HG03280 (cell line): ENCODE data around the gene TRAK1.

Source experiments
- ATAC-seq: cut with Tn5 transposase; IDR thresholded peaks from one replicate; pipeline ENCODE4 v1.9.1; 2021; ENCODE audit warnings: mild to moderate bottlenecking, moderate library complexity; ENCODE audit not compliant: unreplicated experiment

The TRAK1 gene

DNA sequence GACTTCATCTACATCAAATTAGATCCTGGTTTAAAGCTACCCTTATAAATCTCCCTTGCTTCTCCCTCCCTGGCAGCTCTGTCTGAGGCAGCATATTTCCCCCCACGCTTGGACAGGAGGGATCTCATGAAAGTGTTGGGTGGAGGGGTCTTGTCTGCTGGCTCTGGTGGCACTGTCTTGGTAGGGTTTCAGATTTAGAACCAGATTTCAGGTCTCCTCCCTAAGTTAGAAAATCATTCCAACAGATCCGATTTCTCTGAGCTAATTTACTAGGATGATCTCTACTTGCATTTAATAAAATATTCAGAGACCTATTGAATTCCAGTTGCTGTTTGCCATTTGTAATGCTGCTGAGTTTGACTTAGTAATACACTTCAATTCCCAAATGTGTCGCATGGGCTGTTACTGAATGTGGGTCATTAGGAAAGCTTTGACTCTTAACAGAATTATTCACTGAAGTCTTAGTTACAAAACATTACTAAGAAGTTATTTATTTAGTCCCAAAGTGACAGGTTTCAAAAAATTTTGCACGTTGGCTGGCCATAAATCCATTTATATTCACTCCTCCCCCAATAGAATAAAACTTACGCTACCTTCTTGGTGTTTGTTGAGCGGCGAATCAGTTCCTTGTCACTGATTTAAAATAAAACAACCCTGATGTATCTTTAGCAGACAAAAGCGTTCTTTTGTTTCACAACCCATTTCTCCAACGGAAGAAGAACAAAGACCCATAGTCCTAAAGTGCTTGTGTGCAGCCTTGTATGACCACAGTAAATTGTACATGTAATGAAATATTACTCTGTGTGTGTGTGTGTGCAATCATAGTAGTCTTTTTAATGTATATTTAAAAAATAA lies 84.5 kb downstream of the TRAK1 start:
- no peak for ATAC-seq

- no peak for ATAC-seq
Observed at GRCh38 chr3:42176242-42177034, 85.3 kb downstream of the TRAK1 start.

GRCh38 chr3:42177068-42177800 lies 86.1 kb downstream of the TRAK1 start:
- ATAC-seq = no peak

GRCh38 chr3:42177801-42178150 lies 86.6 kb downstream of the TRAK1 start:
- ATAC-seq = no peak

GRCh38 chr3:42179110-42179725 lies 88.1 kb downstream of the TRAK1 start:
- ATAC-seq = no peak

DNA sequence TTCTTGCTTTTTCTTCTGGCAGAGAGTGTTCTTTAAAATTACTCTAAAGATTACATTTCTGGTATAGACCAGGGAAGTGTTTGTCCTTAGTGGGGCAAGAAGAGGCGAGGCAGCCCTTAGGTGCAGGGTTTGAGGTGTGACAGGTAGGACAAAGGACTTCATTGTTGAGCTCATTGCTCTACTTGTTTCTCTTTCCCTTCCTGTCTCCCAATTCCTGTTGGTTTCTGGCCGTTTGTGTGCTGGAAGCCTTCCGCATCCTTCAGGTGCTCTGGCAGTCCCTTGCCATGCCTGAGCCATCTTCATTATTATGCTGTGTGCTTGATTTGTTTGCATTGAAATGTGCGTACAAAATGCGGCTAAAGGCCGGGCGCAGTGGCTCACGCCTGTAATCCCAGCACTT lies 89.7 kb downstream of the TRAK1 start:
- no peak for ATAC-seq

- no peak for ATAC-seq
Observed at GRCh38 chr3:42182555-42182954, 91.4 kb downstream of the TRAK1 start.

GRCh38 chr3:42183991-42184632 lies 93.0 kb downstream of the TRAK1 start:
- ATAC-seq = no peak

DNA sequence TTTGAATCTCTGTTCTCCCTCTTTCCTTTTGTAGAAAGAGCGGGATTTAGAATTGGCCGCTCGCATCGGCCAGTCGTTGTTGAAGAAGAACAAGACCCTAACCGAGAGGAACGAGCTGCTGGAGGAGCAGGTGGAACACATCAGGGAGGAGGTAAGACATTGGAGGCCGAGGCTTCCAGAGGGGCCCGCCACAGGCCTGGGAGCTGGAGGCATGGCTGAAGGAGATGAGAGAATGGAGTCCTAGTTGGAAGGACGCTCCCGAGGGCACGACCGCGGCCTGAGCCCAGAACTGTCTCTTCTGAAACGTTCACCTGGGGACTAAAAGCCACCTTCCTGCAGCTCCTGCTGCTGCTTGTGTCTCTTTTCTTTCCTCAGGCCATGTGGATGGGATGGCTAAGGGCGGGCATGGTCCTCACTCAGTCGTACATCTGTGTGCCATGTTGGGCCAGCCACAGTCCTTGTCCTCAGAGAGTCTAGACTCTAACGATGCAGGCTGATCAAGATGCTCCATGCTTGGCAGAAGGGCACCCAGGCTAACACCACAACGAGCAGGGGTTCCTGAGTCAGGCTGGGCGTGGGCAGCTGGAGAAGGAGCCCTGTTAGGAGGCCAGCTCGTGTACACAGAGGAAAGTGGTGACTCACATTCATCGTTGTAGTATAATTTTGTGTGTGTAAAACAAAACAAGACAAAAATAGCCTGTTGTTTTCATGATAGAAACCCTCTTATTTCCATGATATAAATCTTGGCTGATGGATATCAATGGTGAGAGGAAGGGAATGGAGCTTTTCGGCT lies 93.7 kb downstream of the TRAK1 start:
- ATAC-seq = no peak

GRCh38 chr3:42187936-42188335 lies 96.8 kb downstream of the TRAK1 start:
- ATAC-seq = no peak

- ATAC-seq = no peak
Observed at GRCh38 chr3:42188376-42188775, 97.2 kb downstream of the TRAK1 start.

GRCh38 chr3:42189001-42189460 lies 97.9 kb downstream of the TRAK1 start:
- no peak for ATAC-seq

DNA sequence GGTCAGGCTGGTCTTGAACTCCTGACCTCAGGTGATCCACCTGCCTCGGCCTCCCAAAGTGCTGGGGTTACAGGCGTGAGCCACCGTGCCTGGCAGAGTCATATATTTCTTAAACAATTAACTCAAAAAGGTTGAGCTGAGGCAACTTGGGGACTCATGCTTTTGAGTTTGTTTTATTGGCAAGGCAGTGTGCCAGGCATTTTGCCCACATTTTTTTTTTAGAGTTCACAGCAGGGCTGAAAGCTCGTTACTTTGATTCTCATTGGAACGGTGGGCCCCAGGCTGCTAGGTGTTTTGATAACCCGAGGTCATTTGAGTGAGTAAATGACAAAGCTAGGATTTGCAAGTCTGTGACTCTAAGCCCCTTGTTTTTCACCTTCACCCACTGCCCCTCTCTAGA lies 98.6 kb downstream of the TRAK1 start:
- ATAC-seq = no peak

GRCh38 chr3:42190701-42191442 lies 99.7 kb downstream of the TRAK1 start:
- ATAC-seq = no peak

- no peak for ATAC-seq
Observed at GRCh38 chr3:42191443-42191747, 100.2 kb downstream of the TRAK1 start.

DNA sequence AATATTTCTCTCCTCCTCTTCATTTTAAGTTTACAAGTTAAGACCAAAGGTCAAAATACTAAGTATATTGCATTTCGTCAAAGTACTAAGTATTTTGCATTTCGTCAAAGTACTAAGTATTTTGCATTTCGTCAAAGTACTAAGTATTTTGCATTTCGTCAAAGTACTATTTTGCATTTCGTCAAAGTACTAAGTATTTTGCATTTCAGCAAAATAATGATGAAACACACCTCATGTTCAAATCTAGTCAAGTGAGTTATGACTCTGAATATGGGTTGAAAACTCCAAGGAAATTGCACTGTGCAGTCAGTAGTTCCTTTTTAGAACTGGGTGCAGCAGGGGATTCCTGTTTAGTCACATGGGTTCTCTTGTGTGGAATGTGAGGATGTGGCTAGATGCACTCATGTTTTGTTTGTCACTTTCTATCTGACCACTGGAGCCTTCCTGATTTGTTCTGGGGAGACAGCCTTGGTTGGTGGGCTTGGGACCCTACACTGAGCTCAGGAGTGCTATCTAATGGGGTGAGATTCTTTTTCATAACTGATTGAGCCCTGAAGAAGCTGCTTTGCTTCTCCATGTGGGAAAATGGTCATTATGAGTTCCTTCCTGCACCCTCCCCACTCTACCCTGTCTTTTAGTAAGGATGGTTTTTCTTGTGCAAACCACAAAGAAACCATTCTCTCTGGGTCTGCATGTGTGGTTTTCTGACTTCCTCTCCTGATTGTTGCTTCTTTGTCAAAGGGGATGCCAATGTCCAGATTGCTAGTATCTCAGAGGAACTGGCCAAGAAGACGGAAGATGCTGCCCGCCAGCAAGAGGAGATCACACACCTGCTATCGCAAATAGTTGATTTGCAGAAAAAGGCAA lies 101.4 kb downstream of the TRAK1 start:
- peak; percentile 33 for ATAC-seq

DNA sequence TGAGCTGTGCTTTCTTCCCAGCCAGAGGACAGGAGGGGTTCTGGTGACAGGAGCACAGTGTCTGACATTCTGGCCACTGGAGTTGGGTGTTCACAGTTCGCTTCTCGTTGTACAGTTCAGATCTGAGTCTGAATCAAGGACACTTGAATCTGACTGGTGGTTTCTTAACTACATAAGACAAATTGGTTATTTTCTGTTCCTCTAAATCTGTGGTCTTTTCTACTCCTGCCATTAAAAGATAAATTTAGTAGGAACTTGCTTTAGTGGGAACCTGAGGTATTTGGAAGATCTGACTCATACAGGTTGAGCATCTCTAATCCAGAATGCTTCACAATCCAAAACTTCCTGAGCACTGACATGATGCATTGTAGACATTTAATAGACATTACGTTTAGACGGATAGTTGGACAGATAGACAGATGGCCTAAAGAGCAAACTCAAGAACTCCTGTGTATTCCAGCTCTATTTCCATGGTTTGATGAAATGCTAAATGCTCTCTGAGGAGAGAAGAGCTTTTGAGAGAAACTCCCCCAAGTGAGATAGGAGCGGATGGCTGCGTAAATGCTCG lies 103.9 kb downstream of the TRAK1 start:
- ATAC-seq = no peak

- peak; percentile 67 for ATAC-seq
Observed at GRCh38 chr3:42195879-42196330, 104.7 kb downstream of the TRAK1 start.
